ENCODE results near the gene CHID1.

CHID1 gene

DNA sequence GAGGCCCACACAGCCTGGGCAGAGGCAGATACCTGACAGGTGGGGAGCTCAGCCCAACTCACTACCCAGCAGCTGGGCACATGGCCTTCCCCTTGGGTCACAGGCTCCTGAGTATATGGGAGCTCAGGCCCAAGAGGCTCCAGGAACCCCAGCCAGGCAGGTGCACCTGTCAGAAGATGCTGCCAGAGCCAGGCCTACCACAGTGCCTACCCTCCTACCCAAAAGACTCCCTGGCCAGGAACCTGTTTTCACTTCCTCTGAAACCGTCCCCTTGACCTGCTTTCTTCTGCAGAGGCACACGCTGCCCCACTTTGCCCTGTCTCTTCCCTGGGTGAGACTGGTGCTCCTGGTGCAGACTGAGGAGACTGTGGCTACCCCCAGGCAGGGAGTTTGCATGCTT, 2.9 kb downstream of the CHID1 start:
- no peak for DNase-seq

DNA sequence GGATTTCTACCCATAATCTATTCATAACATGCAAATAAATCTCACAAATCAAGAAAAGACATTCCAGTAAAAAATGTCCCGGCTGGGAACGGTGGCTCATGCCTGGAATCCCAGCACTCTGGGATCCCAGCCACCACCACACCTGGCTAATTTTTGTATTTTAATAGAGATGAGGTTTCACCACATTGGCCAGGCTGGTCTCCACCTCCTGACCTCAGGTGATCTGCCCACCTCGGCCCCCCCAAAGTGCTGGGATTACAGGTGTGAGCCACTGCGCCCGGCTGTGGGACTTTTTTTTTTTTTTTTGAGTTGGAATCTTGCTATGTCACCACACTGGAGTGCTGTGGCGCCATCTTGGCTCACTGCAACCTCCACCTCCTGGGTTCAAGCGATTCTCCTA, 4.7 kb downstream of the CHID1 start:
- no peak for DNase-seq

DNA sequence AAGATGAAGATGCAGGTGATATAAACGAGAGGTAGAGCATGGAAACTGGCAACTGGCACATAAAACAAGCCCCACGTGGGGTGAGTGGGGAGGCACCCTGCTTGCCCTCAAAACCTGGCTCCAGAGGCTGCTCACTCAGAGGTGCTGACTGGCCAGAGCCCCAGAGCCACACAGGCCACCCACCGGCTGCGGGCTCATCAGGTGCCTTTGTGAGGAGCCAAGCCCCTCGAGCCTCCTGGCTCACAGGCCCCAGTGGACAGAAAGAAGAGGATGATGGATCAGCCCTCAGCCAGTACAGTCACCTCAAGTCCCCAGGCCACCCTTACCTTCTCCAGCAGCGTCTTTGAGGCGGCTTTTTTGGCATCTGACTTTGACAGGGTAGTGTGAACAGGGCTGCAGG, 6.2 kb downstream of the CHID1 start:
- DNase-seq = no peak

DNA sequence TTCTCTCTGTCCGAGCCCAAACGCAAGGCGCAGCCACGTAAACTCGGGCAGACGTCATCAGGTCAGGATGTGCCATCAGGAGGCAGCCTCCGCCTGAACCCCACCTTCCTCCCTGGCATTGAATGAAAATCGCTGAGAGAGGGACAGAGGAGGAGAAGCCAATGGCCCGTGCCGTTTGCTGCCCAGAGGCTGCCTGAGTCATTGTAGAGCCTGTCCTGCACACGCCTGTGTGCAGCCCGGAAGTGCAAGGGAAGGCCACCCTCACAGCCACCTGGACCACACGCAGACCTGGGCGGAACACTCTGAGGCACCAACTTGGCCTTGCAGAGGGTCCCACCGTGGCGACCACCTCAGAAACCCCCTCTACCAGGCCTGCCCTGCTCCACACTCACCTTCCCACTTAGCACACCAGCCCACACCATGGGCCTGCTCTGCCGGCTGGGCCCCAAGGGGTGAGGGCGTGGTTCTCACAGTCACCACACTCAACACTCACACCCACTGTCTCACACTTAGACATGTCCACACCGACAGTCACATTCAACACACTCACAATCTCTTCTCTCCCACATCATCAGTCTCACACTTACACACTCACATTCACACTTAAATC, 9.1 kb downstream of the CHID1 start:
- DNase-seq = no peak

DNA sequence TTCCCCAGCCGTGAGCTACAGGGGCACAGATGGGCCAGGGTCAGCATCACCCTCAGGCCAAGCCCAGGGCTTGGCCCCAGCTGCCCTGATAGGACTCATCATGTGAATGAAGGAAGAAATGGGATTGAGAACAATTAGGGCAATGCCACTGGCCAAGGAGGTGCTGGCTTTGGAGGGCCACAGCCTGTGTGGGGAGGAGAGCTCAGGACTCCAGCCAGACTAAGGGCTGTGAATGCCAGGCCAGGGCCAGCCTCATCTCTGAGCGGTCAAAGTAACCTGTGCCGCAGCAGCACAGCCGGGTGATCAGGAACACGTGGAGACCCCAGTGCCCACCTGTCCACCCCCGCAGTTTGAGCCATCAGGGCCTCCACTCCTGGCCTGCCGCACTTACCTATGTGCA, 10.1 kb downstream of the CHID1 start:
- DNase-seq = no peak

DNA sequence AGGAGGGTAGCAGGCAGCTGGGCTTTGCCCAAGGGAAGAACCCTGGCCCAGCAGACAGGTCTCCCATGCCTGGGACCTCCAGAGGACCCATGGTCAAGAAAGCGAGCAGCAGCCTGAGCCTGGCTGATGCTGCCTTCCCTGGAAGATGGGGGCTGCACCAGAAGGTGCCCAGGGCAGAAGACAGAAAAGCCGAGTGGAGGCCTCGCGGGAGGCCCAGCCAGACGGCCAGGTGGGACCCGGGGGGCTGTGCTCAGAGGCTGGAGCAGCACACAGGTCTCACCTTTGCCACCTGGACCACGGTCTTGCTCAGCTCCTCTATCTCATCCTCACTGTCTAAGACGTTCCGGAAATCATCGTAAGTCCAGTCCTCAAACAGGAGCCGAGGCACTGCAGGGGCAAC, 10.9 kb downstream of the CHID1 start:
- DNase-seq = no peak

DNA sequence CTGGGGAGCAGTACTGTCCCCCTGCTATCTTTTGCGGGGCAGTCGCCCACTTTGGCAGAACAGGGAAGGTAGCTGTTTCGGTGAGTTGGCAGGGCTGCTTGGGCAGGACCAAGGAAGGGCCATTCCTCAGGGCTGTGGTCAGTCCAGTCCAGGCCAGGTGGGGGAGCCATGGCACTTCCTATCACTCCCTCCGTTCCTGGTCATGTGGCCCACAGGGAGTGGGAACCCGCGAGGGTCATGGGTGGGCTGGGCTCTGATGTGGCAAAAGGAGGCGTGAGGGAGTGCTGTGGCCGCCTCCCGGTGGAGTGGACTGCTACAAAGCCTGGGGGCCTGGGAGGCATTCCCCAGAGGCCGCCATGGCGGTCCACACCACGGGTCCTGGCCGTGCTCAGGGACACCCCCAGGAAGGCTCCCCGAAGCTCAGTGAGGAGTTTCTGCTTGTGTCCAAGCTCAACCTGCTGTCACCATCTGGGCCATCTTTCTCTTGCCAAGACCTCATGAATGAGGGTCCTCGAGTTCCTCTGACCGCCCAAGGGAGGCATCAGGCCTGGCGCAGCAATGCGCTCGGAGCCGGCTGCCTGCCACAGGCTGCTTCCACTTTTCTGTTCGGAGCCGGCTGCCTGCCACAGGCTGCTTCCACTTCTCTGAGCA, 11.9 kb downstream of the CHID1 start:
- DNase-seq = no peak

DNA sequence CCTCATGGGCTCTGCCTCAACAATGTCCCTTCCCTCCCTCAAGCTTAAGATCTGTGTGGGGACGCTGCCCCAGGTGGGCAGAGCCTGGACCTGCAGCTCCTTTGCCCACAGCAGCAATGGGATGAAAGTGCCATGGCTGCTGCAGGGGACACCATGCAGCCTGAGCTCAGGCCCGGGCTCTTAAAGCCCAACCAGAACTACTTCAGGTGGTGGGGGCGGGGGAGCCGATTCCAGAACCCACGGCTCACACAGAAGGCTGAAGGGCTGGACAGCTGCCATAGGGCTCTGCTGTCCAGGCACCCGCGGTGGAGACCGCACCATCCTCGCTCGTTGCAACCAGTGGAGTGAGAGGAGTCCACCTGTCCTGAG, 12.5 kb downstream of the CHID1 start:
- no peak for DNase-seq

DNA sequence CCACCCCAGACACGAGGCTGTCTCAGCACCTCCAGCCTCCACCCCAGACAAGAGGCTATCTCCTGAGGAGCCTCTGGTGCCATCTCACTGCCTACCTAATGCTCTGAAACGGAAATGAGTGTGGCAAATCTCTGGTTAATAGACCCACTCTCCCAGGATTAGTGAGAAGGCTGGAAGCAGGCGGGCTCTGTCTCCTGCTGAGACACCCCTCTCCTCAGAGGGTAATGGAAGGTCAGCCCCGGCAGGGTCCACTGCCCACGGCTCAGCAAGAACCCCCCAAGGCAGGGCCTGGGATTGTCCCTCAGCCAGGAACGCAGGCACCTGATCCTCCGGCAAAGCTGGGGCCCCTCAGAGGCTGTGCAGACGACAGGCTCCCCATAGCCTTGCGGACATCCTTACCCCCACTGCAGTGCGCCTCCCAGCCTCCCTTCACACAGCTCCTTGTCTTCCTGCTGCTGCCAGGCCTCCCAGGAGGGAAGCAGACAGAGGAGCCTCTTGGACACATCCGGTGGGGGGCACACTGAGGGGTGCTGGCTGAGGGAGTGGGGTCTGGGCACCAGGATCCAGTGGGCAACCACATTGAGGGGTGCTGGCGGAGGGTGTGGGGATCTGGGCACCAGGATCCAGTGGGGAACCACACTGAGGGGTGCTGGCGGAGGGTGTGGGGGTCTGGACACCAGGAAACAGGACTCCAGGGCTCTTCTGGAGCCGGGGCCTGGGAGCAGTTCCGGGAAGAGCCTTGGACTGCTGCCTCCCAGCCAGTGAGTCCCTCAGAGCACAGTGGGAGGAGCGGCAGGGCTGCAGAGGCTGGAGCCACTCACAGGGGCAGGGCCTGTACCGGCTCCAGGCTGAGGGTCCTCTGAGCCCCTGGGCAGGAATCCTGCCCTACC, 13.1 kb downstream of the CHID1 start:
- DNase-seq = no peak

DNA sequence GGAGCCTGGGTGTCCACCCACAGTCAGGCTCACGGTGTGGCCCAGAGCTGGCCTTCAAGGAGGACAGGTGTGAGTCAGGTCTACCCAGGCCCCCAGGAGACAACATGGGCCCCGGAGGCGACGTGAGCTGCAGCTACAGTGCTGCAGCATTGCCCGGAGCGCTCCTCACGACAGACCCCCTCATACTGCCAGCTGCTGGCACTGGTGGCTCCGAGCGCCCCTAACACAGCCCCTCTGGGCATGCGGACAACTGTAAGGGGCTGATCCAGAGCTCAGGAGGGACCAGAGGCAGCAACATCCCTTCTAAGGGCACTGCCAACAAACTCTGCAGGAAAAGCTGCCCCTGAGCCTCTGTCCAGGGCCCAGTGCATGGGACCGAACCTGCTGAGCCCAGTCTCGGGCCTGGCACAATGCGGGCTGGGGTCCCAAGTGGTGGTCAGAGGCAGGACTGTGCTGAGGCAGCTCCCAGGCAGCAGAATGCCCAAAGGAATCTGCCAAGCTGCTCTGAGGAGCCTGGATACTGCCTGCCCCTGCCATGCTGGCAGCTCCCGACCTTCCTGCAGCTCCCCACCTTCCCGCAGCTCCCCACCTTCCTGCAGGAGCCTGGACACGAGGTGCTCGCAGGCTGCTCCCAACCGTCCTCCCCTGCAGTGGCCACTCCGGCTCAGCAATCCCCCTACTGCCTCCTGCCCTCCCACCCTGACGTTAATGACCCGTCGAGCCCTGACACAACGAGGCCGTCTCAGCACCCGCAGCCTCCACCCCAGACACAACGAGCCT, 15.1 kb downstream of the CHID1 start:
- no peak for DNase-seq

DNA sequence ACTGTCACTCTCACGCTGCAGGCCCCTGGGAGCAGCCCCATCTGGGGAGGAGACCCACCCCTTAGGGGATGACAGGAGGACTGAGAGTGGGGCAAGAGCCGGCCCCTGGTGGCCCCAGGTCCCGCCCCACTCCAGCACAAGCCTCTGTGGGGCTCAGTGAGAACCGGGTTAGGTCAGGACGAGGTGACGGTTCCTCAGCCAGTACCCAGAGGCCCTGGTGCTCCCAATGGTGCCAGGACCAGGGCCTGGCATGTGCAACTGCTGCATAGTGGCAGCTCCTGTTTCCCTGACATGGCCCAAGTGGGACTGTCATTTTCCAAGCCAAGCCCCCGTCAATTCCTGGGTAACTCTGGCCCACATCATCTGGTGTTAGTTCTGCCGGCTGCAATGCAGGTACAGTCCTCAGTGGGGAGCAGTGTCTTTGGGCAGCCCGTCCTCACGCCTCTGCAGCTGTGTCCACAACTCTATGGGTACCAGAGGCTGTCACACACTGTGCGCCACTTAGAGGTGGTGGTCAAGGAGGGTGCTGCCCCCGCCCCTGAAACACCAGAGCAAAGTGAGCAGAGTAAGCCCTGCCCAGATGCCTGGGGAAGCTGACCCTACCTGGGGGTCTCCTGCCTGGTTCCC, 15.9 kb downstream of the CHID1 start:
- DNase-seq = no peak

DNA sequence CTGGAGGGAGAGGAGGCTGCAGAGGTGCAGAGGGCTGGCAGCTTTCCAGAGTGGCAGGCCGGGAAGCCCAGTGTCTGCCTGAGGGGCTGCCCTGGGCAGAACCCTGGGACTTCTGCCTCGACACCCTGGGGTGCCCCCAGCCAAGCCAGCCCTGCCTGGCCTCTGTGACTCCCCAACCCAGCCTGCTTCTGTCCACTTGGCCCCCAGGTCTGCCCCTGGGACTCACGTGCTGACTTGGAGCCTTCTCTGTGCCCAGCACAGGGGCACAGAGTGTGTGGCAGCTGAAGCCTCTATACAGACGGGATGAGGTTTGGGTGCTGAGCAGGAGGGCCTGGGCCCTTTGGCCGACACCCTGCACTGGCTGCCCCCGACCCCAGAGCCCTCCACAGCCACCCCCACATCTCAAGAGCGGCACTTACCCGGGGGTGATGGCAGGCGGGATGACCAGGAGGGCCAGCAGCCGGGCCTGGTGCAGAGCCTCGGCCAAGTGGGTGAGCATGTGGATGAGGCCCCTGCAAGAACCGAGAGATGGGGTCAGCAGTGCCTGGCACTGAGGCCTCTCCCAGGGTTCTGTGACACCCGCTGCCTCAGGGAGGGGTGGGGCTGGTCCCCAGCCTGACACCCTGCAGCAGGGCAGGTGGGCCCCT, 17.5 kb downstream of the CHID1 start:
- DNase-seq = no peak

DNA sequence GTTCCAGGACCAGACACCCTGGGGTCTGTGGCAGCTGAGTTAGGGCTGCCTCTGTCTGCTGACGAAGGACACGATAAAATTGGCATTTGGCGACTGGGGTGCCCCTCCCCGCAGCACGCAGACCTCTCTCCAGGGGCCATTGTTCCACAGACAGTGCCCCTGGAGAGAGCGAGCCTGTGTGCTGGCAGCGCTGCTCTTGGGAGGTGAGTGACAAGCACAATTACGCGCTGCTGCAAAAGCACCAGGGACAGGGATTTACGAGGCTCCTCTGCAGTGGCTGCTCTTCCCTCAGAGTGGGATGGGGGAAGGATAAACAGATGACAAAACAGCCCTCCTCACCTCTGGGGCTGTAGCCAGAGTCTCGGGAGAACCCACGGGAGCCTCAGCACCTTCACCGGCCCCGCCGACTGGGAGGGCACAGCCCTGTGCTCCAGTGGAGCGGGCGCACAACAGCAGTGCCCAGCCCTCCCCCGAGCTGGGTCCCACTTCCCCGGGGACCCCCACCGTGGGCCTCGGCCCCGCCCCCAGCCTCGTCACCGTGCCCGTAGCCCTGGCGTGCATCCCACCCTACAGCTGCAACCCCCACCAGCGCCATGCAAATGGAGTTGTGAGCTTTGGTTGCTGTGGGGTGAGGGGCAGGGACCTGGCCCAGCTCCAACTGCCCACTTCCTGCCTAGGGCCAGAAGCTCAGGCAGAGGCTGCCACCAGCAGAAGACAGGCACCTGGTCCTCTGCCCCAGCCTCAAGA, 19.6 kb downstream of the CHID1 start:
- DNase-seq = no peak

DNA sequence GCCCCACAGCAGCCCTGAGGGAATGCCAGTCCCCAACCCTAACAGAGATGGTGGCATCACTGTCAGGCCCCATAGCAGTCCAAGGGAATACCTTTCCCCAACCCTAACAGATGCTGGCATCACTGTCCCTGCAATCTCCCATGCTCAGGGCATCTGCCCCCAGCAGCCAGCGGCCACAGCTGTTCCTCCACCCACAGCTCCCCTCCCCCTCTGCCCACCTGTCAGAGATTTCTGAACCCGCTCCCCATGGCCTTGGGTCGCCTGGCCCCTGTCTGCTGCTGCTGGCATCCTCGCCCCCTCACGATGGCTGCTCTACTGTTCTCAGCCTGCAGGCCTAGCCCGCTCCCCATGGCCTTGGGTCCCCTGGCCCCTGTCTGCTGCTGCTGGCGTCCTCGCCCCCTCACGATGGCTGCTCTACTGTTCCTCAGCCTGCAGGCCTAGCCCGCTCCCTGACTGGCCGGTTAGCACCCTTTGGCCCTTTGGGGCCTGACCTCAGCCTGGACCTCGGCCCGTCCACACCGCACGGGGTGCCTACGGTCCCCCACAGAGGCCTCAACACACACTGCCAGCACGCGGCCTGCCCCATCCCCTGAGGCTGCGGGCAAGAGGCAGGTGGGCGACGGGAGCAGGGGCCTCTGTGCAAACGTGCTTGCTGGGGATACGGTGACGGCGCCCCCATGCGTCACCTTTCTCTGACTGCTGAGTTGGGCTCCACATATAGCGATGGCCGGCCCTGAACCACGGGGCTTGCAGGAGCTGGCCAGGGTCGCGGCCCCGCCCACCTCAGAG, 20.7 kb downstream of the CHID1 start:
- DNase-seq = no peak

DNA sequence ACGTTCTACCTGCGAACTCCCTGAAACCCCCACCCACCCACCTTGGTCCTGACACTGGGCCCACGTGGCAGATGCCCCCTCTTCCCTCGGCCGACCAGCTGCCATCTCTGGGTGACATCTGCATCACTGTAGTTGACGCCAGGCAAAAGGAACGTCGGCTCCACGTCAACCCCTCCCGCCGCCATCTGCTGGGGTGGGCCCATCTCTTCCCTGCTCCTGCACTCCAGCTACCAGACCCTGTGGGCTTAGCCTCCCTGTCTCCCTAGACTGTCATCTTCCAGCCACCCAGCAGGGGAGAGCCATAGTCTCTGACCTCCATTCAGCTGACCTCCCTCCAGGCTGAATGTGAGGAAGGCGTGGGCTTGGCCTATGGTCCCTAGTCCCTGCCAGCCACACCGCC, 21.4 kb downstream of the CHID1 start:
- no peak for DNase-seq

DNA sequence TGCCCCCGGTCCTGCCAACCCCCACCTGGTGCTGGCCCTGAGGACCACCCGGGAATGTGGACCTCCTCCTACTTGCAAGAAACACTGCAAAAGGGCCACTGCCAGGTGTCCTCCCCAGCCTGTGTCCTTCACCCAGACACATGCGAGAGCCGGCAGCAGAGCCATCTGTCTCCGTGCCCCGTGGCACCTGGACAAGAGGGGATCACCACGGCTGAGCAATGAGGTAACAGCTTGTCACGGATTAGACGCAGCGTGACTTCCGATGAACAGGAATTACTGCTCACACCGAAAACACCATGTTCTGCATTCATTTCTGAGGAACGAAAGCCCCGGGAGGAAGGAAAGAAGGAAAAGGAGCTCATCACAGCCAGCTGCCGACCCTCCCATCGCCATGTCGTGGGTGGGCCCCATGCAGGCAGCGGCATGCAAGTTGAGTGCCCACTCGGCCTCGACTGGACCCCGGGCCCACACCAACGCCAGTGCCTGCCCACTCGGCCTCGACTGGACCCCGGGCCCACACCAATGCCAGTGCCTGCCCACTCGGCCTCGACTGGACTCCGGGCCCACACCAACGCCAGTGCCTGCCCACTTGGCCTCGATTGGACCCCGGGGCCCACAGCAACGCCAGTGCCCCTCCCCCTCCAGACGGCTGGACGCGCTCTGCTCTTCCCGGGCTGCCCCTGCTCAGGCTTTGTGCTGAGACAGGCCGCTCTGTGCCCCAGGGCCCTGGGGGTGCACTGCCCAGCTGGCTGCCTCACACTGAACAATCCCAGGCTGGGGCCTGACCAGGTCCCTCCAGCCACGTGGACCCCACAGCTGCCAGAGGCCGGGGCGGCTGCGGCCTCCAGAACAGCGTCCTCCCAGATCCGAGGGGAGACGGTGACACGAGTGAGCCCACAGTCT, 22.0 kb downstream of the CHID1 start:
- DNase-seq = no peak

DNA sequence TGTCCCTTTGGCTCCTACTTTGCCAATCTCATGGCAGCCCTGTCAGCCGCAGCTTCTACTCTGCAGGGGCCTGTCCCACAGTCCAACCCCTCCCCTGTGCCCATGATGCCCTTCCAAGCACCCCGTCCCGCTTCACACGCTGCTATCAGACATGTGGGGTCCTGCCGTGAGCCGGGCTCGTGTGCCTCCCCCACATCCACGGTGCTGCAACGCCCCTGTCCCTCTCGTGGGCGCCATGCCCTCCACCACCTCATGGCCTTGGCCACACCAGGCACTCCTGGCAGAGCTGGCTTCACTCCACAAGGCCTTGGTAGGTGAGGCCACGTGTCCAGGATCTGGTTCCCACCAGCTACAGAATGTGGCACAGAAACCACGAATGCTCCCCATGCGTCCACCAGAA, 23.0 kb downstream of the CHID1 start:
- DNase-seq = no peak

DNA sequence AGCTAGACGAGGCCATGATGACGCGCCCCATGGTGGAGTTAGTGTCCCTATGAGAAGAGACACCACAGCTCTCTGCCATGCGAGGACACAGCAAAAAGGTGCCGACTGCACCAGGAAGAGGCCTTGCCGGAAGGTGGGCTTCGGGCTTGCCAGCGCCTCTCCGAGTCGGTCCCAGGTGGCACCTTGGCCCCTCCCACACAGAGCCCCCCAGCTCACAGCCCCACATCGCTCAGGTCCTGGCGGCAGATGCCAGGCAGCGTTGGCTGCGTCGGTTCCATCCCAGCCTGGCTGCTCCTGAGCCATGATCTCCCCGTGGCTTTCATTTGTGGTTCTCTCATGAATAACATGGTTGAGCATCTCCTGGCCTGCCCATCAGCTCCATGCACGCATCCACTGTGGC, 24.0 kb downstream of the CHID1 start:
- no peak for DNase-seq

DNA sequence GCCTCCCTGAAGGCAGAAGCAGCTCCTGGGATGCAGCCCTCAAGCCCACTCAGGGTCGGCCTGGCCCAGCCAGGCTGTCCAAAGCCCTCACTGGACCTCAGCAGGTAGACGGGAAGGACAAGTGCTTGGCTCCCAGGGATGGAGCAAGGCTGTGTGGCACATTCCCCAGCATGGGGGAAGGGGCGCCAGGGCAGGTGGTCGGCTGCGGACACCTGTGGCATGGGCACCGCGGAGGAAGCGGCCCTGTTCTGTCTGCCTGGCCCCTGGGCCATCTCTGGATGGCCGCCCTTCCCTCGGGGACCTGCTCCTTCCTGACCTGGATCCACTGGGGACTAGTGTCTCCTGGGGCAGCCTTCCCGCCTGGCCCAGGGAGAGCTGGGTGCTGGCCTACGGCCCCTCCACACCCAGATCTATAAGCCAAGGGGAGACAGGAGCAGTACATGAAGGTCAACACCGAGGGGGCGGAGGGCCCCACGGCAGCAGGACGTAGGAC, 26.0 kb downstream of the CHID1 start:
- no peak for DNase-seq

DNA sequence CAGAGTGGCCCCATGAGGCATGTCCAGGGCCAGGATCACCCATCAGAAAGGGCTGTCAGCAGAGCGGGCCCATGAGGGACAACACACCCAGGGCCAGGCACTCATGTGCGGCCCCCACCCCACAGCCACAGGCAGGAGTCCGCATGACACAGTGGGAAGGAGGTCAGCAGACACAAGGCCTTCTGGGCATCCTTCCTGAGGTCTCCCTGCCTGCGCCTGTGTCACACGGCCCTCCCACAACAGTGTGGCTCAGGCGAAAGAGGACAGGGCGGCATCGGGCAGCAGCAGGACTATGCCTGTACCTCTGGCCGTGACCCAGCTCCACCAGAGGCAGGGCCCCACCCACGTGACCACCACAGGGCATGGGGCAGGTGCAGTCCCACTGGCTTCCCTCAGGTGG, 27.1 kb downstream of the CHID1 start:
- DNase-seq = no peak
